Adrenal gland (tissue), 5 donors: ENCODE results near the gene NELL2.

Source experiments
- POLR2A ChIP-seq, 2 donors: fragments of 450-650 bp; IDR thresholded peaks; one replicate each; pipeline ENCODE4 v1.6.1; 2017; ENCODE audit warnings: antibody characterized with exemption in 2 of 2, mild to moderate bottlenecking in 2 of 2, moderate library complexity in 1 of 2
- TF ChIP-seq, protein P1 (sequence below), 6 experiments: fragments of 450-650 bp in 4 of 6; fragments of 200-600 bp in 2 of 6; sonication (generic) in 1 of 6; IDR thresholded peaks; 1 replicate in 5 of 6; 2 replicates in 1 of 6; pipeline versions ENCODE4 v1.5.1 to v1.8.0; 2016 to 2021; ENCODE audit warnings: antibody characterized with exemption in 6 of 6, mild to moderate bottlenecking in 2 of 6, moderate library complexity in 1 of 6
- donor health status: DM: no; HTN: no; CAD: no.

DNA sequence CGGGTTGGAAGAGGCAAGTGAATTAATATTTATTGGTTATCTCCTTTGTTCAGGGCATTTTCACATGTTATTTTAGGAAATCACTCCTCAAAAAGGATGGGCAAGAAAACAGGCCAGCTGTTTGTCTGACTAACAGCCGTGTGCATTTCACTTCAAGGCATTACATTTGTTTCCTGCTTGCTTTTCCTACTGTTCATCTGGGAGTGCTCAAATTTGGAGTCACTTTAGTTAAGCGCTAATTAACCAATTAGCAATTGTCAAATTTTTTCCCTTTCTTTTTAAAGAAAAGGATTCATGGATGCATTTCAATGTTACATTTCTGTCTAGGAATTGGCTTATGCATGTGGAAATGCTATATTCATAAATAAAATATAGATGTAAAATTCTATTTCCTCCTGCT, 415.9 kb downstream of the NELL2 start:
- TF ChIP-seq, protein P1, sequence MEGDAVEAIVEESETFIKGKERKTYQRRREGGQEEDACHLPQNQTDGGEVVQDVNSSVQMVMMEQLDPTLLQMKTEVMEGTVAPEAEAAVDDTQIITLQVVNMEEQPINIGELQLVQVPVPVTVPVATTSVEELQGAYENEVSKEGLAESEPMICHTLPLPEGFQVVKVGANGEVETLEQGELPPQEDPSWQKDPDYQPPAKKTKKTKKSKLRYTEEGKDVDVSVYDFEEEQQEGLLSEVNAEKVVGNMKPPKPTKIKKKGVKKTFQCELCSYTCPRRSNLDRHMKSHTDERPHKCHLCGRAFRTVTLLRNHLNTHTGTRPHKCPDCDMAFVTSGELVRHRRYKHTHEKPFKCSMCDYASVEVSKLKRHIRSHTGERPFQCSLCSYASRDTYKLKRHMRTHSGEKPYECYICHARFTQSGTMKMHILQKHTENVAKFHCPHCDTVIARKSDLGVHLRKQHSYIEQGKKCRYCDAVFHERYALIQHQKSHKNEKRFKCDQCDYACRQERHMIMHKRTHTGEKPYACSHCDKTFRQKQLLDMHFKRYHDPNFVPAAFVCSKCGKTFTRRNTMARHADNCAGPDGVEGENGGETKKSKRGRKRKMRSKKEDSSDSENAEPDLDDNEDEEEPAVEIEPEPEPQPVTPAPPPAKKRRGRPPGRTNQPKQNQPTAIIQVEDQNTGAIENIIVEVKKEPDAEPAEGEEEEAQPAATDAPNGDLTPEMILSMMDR (IDR thresholded peaks at IDR 0.05): no peak
- no peak for TF ChIP-seq POLR2A (IDR thresholded peaks at IDR 0.05)
